H1 (cell line): ENCODE measurements around the gene ZNF77. TPM values are rescaled to one million over a fixed set of nuclear protein-coding genes. Genes with fewer than 3 reads are reported as not detected.

Experiments used
- CTCF ChIA-PET: fragments of 300-600 bp; sonication (Branson Sonifier 250); formaldehyde crosslinking; loops from one replicate; lab custom pipeline; 2021; ENCODE audit not compliant: partially characterized antibody; lab: Charles Lee
- POLR2A ChIA-PET: fragments of 300-600 bp; sonication (Branson Sonifier 250); formaldehyde crosslinking; loops from one replicate; lab custom pipeline; 2021; ENCODE audit warnings: inconsistent platforms; ENCODE audit not compliant: partially characterized antibody; lab: Charles Lee
- DNase-seq, 2 experiments: peaks; one replicate each; pipeline versions ENCODE4 v3.0.0 to v3.0.0-alpha.2; 2010 to 2022; ENCODE audit warnings: low spot score in 2 of 2, low read depth in 1 of 2, mixed read lengths in 1 of 2
- FAIRE-seq: peaks from 2 replicates; lab custom pipeline; 2011; peaks lifted over from hg19 to GRCh38; lab: Jason Lieb, UNC
- H2AFZ ChIP-seq: 2 replicates; pipeline ENCODE4 v1.8.1; 2012; ENCODE audit warnings: low read length, inconsistent platforms
- H2AK5ac ChIP-seq: 2 replicates; pipeline ENCODE4 v1.6.1; 2013; ENCODE audit warnings: low read depth, low read length
- H2BK120ac ChIP-seq: replicated peaks from 2 replicates; pipeline ENCODE3; 2013; ENCODE audit warnings: low read depth, low read length, inconsistent platforms
- H2BK12ac ChIP-seq: 2 replicates; pipeline ENCODE4 v1.6.1; 2013; ENCODE audit warnings: low read depth, low read length
- H2BK15ac ChIP-seq: 2 replicates; pipeline ENCODE4 v1.6.1; 2013; ENCODE audit warnings: low read length
- H2BK20ac ChIP-seq: 2 replicates; pipeline ENCODE4 v1.6.1; 2013; ENCODE audit warnings: low read length
- H2BK5ac ChIP-seq: 2 replicates; pipeline ENCODE4 v1.6.1; 2013; ENCODE audit warnings: low read depth, low read length
- H3K14ac ChIP-seq: 2 replicates; pipeline ENCODE4 v1.6.1; 2013; ENCODE audit warnings: inconsistent platforms; ENCODE audit not compliant: insufficient read length
- H3K18ac ChIP-seq: 2 replicates; pipeline ENCODE4 v1.6.1; 2013; ENCODE audit warnings: low read length; ENCODE audit errors: extremely low read depth
- H3K23ac ChIP-seq: 2 replicates; pipeline ENCODE4 v1.6.1; 2013; ENCODE audit warnings: inconsistent platforms; ENCODE audit not compliant: insufficient read length
- H3K23me2 ChIP-seq: 2 replicates; pipeline ENCODE4 v1.6.1; 2013; ENCODE audit warnings: low read depth, low read length
- H3K27ac ChIP-seq: 2 replicates; pipeline ENCODE4 v1.6.1; 2011; ENCODE audit warnings: low read depth, low read length, inconsistent platforms
- H3K27me3 ChIP-seq, 4 experiments: replicated peaks in 1 of 4; 1 replicate in 1 of 4; 2 replicates in 3 of 4; pipeline versions ENCODE4 v1.6.1 to v1.8.1; 2011 to 2013; ENCODE audit warnings: low read length in 3 of 4, mild to moderate bottlenecking in 3 of 4, inconsistent platforms in 2 of 4, mixed read lengths in 2 of 4, moderate library complexity in 1 of 4; ENCODE audit not compliant: control insufficient read depth in 3 of 4, insufficient read depth in 3 of 4; ENCODE audit errors: extremely low read depth in 1 of 4
- H3K36me3 ChIP-seq, 4 experiments: 2 replicates each; pipeline versions ENCODE4 v1.6.1 to v1.8.1; 2011 to 2013; ENCODE audit warnings: mild to moderate bottlenecking in 4 of 4, low read length in 3 of 4, moderate library complexity in 2 of 4, control low read depth in 1 of 4, inconsistent platforms in 1 of 4; ENCODE audit not compliant: insufficient read depth in 4 of 4, control insufficient read depth in 2 of 4
- H3K4ac ChIP-seq: replicated peaks from 2 replicates; pipeline ENCODE3; 2013; ENCODE audit warnings: low read length, low read depth, mixed read lengths, inconsistent platforms; ENCODE audit not compliant: insufficient read length
- H3K4me1 ChIP-seq, 4 experiments: replicated peaks in 1 of 4; 1 replicate in 1 of 4; 2 replicates in 3 of 4; pipeline versions ENCODE4 v1.6.1 to v1.8.1; 2011 to 2013; ENCODE audit warnings: low read length in 3 of 4, inconsistent platforms in 2 of 4, mixed read lengths in 1 of 4; ENCODE audit not compliant: insufficient read depth in 4 of 4, control insufficient read depth in 3 of 4
- H3K4me2 ChIP-seq, 2 experiments: 2 replicates each; pipeline versions ENCODE4 v1.6.1 to v1.8.1; 2011 to 2013; ENCODE audit warnings: low read depth in 2 of 2, low read length in 2 of 2, control low read depth in 1 of 2, inconsistent platforms in 1 of 2, mild to moderate bottlenecking in 1 of 2; ENCODE audit not compliant: insufficient read depth in 1 of 2
- H3K4me3 ChIP-seq, 4 experiments: fragments of 200-600, 300-600 bp in 1 of 4; sonication (generic), shearing (Covaris generic), sonication (Bioruptor Twin) in 1 of 4; 2 replicates each; pipeline versions ENCODE4 v1.5.1 to v1.8.1; 2011 to 2016; ENCODE audit warnings: low read length in 4 of 4, low read depth in 3 of 4, control low read depth in 2 of 4, inconsistent platforms in 2 of 4, mild to moderate bottlenecking in 2 of 4, mixed read lengths in 1 of 4, moderate library complexity in 1 of 4; ENCODE audit not compliant: insufficient read depth in 2 of 4; ENCODE audit errors: extremely low read depth in 1 of 4
- H3K56ac ChIP-seq: replicated peaks from 2 replicates; pipeline ENCODE3; 2013; ENCODE audit warnings: low read depth, mild to moderate bottlenecking, mixed read lengths, low read length, inconsistent platforms; ENCODE audit not compliant: insufficient read length
- H3K79me1 ChIP-seq: 2 replicates; pipeline ENCODE4 v1.6.1; 2013; ENCODE audit warnings: low read depth, low read length, control low read depth
- H3K79me2 ChIP-seq, 2 experiments: 2 replicates each; pipeline versions ENCODE4 v1.6.1 to v1.8.1; 2012 to 2013; ENCODE audit warnings: low read length in 2 of 2, mild to moderate bottlenecking in 2 of 2, inconsistent platforms in 1 of 2; ENCODE audit not compliant: insufficient read depth in 2 of 2, control insufficient read depth in 1 of 2
- H3K9ac ChIP-seq, 4 experiments: replicated peaks in 1 of 4; 1 replicate in 1 of 4; 2 replicates in 3 of 4; pipeline versions ENCODE4 v1.6.1 to v1.8.1; 2011 to 2013; ENCODE audit warnings: low read depth in 3 of 4, low read length in 3 of 4, control low read depth in 2 of 4, mild to moderate bottlenecking in 2 of 4, moderate library complexity in 2 of 4, inconsistent platforms in 1 of 4; ENCODE audit errors: extremely low read depth in 1 of 4
- H3K9me3 ChIP-seq, 2 experiments: 2 replicates each; pipeline versions ENCODE4 v1.6.1 to v1.8.1; 2012 to 2013; ENCODE audit warnings: mild to moderate bottlenecking in 2 of 2, moderate library complexity in 2 of 2, control low read depth in 1 of 2, inconsistent platforms in 1 of 2, low read depth in 1 of 2, low read length in 1 of 2, mixed read lengths in 1 of 2; ENCODE audit not compliant: insufficient read depth in 2 of 2
- H4K20me1 ChIP-seq, 2 experiments: replicated peaks in 1 of 2; 2 replicates each; pipeline versions ENCODE3 to v1.8.1; 2011 to 2013; ENCODE audit warnings: inconsistent platforms in 2 of 2, low read length in 2 of 2, mild to moderate bottlenecking in 1 of 2; ENCODE audit not compliant: insufficient read depth in 2 of 2, control insufficient read depth in 1 of 2
- H4K5ac ChIP-seq: 2 replicates; pipeline ENCODE4 v1.6.1; 2013; ENCODE audit warnings: low read length, low read depth, mixed read lengths, inconsistent platforms; ENCODE audit not compliant: insufficient read length
- H4K8ac ChIP-seq: 2 replicates; pipeline ENCODE4 v1.8.0; 2013; ENCODE audit warnings: mild to moderate bottlenecking, moderate library complexity, low read length, inconsistent platforms; ENCODE audit not compliant: insufficient read depth; ENCODE audit errors: extremely low read depth
- H4K91ac ChIP-seq: replicated peaks from 2 replicates; pipeline ENCODE3; 2013; ENCODE audit warnings: low read length, mixed read lengths, inconsistent platforms; ENCODE audit not compliant: insufficient read length
- FOSL1 ChIP-seq: IDR thresholded peaks from 2 replicates; pipeline ENCODE4 v1.6.1; 2011; ENCODE audit warnings: mild to moderate bottlenecking, low read depth, low read length, moderate library complexity; ENCODE audit not compliant: insufficient read depth
- HDAC2 ChIP-seq, 2 experiments: fragments of 300-600 bp in 1 of 2; sonication (generic) in 1 of 2; IDR thresholded peaks; 2 replicates each; pipeline ENCODE4 v1.6.1; 2011 to 2012; ENCODE audit warnings: low read depth in 2 of 2, low read length in 2 of 2, mild to moderate bottlenecking in 2 of 2, moderate library complexity in 2 of 2, borderline replicate concordance in 1 of 2, inconsistent platforms in 1 of 2
- JUND ChIP-seq: IDR thresholded peaks from 2 replicates; pipeline ENCODE4 v1.6.1; 2011; ENCODE audit warnings: mild to moderate bottlenecking, improper control_type of control experiment, low read length
- SIRT6 ChIP-seq: IDR thresholded peaks from one replicate; pipeline ENCODE4 v1.7.1; 2012; ENCODE audit warnings: low read length, inconsistent platforms
- TCF12 ChIP-seq: IDR thresholded peaks from 2 replicates; pipeline ENCODE4 v1.6.1; 2011; ENCODE audit warnings: low read depth, mild to moderate bottlenecking, low read length
- ZNF274 ChIP-seq: IDR thresholded peaks from 2 replicates; pipeline ENCODE4 v1.7.0; 2012; ENCODE audit warnings: low read length, borderline replicate concordance; ENCODE audit errors: extremely low read depth
- WGBS, 2 experiments: shearing (Covaris generic) in 1 of 2; methylation state at CpG; one replicate each; pipeline versions ENCODE4 v1.1.6 to v1.1.7; 2013 to 2015; ENCODE audit warnings: low lambda C conversion rate in 2 of 2, mixed read lengths in 2 of 2, inconsistent platforms in 1 of 2, low coverage in 1 of 2, missing lambda C conversion rate in 1 of 2; ENCODE audit not compliant: insufficient replicate concordance in 2 of 2, insufficient coverage in 1 of 2, insufficient read length in 1 of 2; ENCODE audit errors: extremely low coverage in 1 of 2, missing lambda C conversion rate in 1 of 2; 5-methylcytosine and 5-hydroxymethylcytosine counted together
- polyA plus RNA-seq, 7 experiments: library from polyadenylated mRNA; depleted of rRNA in 3 of 7; stranded (reverse) in 5 of 7; unstranded in 2 of 7; fragments of >200 nt in 5 of 7; fragments of 200-250 nt in 2 of 7; gene quantifications; 1 replicate in 5 of 7; 2 replicates in 1 of 7; 4 replicates in 1 of 7; pipeline versions ENCODE4 v1.2.1 to v1.2.3, GENCODE V29; 2011 to 2013; ENCODE audit warnings: missing spikeins in 2 of 7, mixed read lengths in 2 of 7
- total RNA-seq: library from RNA; stranded (reverse); fragmentation: NEBNext Ultra II Directional; extraction: Animal tissue kit (Norgen Biotek cat#: 25700); gene quantifications from 2 replicates; pipeline ENCODE4 v1.2.1, GENCODE V29; 2021

The ZNF77 gene
- total and polyA plus RNA-seq, 2 of the 8 experiments (the other 6 are each of a cell fraction or from before 2014, with no cell fraction given) = 2.9 to 4.7 TPM

GRCh38 chr19:2902590-2903218 is 42.1 kb downstream of the ZNF77 start:
- no peak overlapping the region for H3K23ac ChIP-seq
- H3K27me3 ChIP-seq = no peaks in the 10 kb centered on the region
- no peak overlapping the region for H2BK5ac ChIP-seq
- H4K20me1 ChIP-seq = peaks cover 2 to 7% of the 10 kb centered on the region in 2 experiments
- no peak overlapping the region for H2AK5ac ChIP-seq
- H3K4me1 ChIP-seq = peaks cover 3 to 5% (median 4%) of the 10 kb centered on the region in 4 experiments; a peak in 4 of 7 replicates
- H4K5ac ChIP-seq = no peak overlapping the region
- H3K4me3 ChIP-seq = no peak overlapping the region
- TF ChIP-seq SIRT6 (no peak), HDAC2 (IDR thresholded peaks at IDR 0.05; ENCODE audit: borderline replicate concordance in 1 of 2, low read depth in 2 of 2, low read length in 2 of 2) (no peak), TCF12 (no peak), FOSL1 (no peak), ZNF274 (no peak), JUND (no peak)
- no peak for DNase-seq
- H3K23me2 ChIP-seq = peaks cover 5% of the 10 kb centered on the region; the same call in 1 of the 2 replicates
- H2BK12ac ChIP-seq = no peak overlapping the region
- no peak overlapping the region for H3K4ac ChIP-seq
- no peak overlapping the region for H3K56ac ChIP-seq
- H3K79me2 ChIP-seq = peaks cover 0 to 51% of the 10 kb centered on the region in 2 experiments; a peak in 3 of 4 replicates
- H3K9ac ChIP-seq = no peak overlapping the region
- ChIA-PET POLR2A (interaction anchor here (0.6 to 0.9 kb wide), 2 partner anchors 15 to 1442 kb away, joined by 3 read pairs; no protein-coding TSS in a partner anchor), CTCF (interaction anchor here (0.9 to 1.6 kb wide), 3 partner anchors 20 to 62 kb away, joined by 3 to 6 read pairs (median 3); partner anchors contain the start of gene ZNF555)
- no peak overlapping the region for H3K27ac ChIP-seq
- H3K14ac ChIP-seq = no peak overlapping the region
- 96% methylated on average over 13 of the region's 13 CpGs; no CpG with 5 or more reads in 1 of the 2 experiments for WGBS, 2 experiments
- H2BK120ac ChIP-seq = no peak overlapping the region
- H3K4me2 ChIP-seq = no peak overlapping the region; a peak in 1 of 4 replicates
- no peaks in the 10 kb centered on the region for H3K36me3 ChIP-seq
- H4K91ac ChIP-seq = no peak overlapping the region
- no peak overlapping the region for H4K8ac ChIP-seq
- no peak overlapping the region for H2BK15ac ChIP-seq
- no peak for FAIRE-seq
- peaks cover 15% of the 10 kb centered on the region for H3K79me1 ChIP-seq
- H3K9me3 ChIP-seq = no peaks in the 10 kb centered on the region
- H2AFZ ChIP-seq = no peak overlapping the region
- no peak overlapping the region for H3K18ac ChIP-seq
- H2BK20ac ChIP-seq = no peak overlapping the region
